Right lobe of liver (tissue), 4 donors: ENCODE measurements around the gene NEGR1.

Experiments
- CTCF ChIP-seq, 4 donors: fragments of 200-600 bp in 3 of 4; fragments of 450-650 bp in 1 of 4; IDR thresholded peaks; one replicate each; pipeline versions ENCODE4 v1.5.1 to v1.8.0; 2016 to 2022; ENCODE audit warnings: antibody characterized with exemption in 4 of 4, mild to moderate bottlenecking in 2 of 4
- POLR2A ChIP-seq: fragments of 450-650 bp; IDR thresholded peaks from one replicate; pipeline ENCODE4 v1.6.1; 2017; ENCODE audit warnings: antibody characterized with exemption, mild to moderate bottlenecking
- donor health status: DM: no; HTN: no; CAD: no.
- donor health status: DM: no; HTN: no; CAD: no.
- donor health status: DM: no; HTN: yes; CAD: no.

- no peak for TF ChIP-seq CTCF (IDR thresholded peaks at IDR 0.05)
- no peak for TF ChIP-seq POLR2A
These were observed 642.2 kb downstream of the NEGR1 start for GRCh38 chr1:71640116-71640515.
